IPS DF 6.9 (cell line): ENCODE measurements around the gene FKBP1C.
"Not testable (repeated sequence)": the region's sequence is repeated elsewhere in the genome, so short reads cannot be mapped to it uniquely, and the experiment has no call there.

Experiments used
- DNase-seq: peaks from one replicate; pipeline ENCODE4 v3.0.0-alpha.2; 2013; ENCODE audit warnings: low read depth, low spot score
- H3K27ac ChIP-seq: one replicate; pipeline ENCODE4 v1.5.1; 2013; ENCODE audit warnings: low read length, control low read depth
- H3K27me3 ChIP-seq: 2 replicates; pipeline ENCODE4 v1.6.1; 2013; ENCODE audit warnings: mild to moderate bottlenecking, low read length; ENCODE audit not compliant: control insufficient read depth, insufficient read depth
- H3K36me3 ChIP-seq: 2 replicates; pipeline ENCODE4 v1.6.1; 2013; ENCODE audit warnings: low read length; ENCODE audit not compliant: control insufficient read depth, insufficient read depth
- H3K4me1 ChIP-seq: 2 replicates; pipeline ENCODE4 v1.6.1; 2013; ENCODE audit warnings: low read length; ENCODE audit not compliant: control insufficient read depth, insufficient read depth
- H3K4me3 ChIP-seq: 2 replicates; pipeline ENCODE4 v1.5.1; 2013; ENCODE audit warnings: mild to moderate bottlenecking, low read length
- H3K9me3 ChIP-seq: 2 replicates; pipeline ENCODE4 v1.6.1; 2013; ENCODE audit warnings: low read length, inconsistent platforms; ENCODE audit not compliant: control insufficient read depth, insufficient read depth
- WGBS: extraction: QIAGEN DNeasy Blood & Tissue Kit; methylation state at CpG from one replicate; pipeline ENCODE4 v1.1.7; 2013; ENCODE audit warnings: mixed read lengths, missing lambda C conversion rate; ENCODE audit not compliant: insufficient read length, insufficient coverage; 5-methylcytosine and 5-hydroxymethylcytosine counted together

The FKBP1C gene

GRCh38 chr6:63224179-63224578 is 12.9 kb downstream of the FKBP1C start:
- no peaks in the 10 kb centered on the region for H3K36me3 ChIP-seq
- H3K4me3 ChIP-seq = no peak overlapping the region
- no CpG with 5 or more reads among the region's 2 CpGs for WGBS
- H3K9me3 ChIP-seq = no peaks in the 10 kb centered on the region
- no peak for DNase-seq
- H3K27me3 ChIP-seq = no peaks in the 10 kb centered on the region
- H3K4me1 ChIP-seq = no peaks in the 10 kb centered on the region
- H3K27ac ChIP-seq = no peak overlapping the region

- no CpG with 5 or more reads among the region's 4 CpGs for WGBS
These were observed 14.7 kb downstream of the FKBP1C start for GRCh38 chr6:63225987-63226386.

GRCh38 chr6:63227928-63228894 is 16.9 kb downstream of the FKBP1C start:
- not testable (repeated sequence) for DNase-seq, H3K27ac ChIP-seq, H3K4me1 ChIP-seq, H3K36me3 ChIP-seq, H3K27me3 ChIP-seq, H3K4me3 ChIP-seq, H3K9me3 ChIP-seq
- no CpG with 5 or more reads among the region's 32 CpGs for WGBS

More at GRCh38 chr6:63225987-63226386, 14.7 kb downstream of the FKBP1C start:
- not testable (repeated sequence) for H3K27ac ChIP-seq, H3K27me3 ChIP-seq, H3K4me1 ChIP-seq, H3K9me3 ChIP-seq, H3K36me3 ChIP-seq, DNase-seq, H3K4me3 ChIP-seq

- not testable (repeated sequence) for H3K27ac ChIP-seq, DNase-seq, H3K27me3 ChIP-seq, H3K36me3 ChIP-seq, H3K4me1 ChIP-seq, H3K9me3 ChIP-seq, H3K4me3 ChIP-seq
- WGBS = no CpG with 5 or more reads among the region's 13 CpGs
These were observed 18.8 kb downstream of the FKBP1C start for GRCh38 chr6:63230027-63230426.

- H3K36me3 ChIP-seq, H3K4me3 ChIP-seq, H3K27ac ChIP-seq, H3K9me3 ChIP-seq, DNase-seq, H3K27me3 ChIP-seq, H3K4me1 ChIP-seq: not testable (repeated sequence)
- WGBS = no CpG with 5 or more reads among the region's 12 CpGs
These were observed 19.2 kb downstream of the FKBP1C start for GRCh38 chr6:63230511-63230910.

GRCh38 chr6:63236398-63236817 is 25.1 kb downstream of the FKBP1C start:
- Histone ChIP-seq H3K4me1 (peaks cover 2% of the 10 kb centered on the region; the same call in 1 of the 2 replicates), H3K27me3 (peaks cover 3% of the 10 kb centered on the region; the same call in 1 of the 2 replicates), H3K4me3 (no peak overlapping the region), H3K27ac (no peak overlapping the region), H3K9me3 (no peaks in the 10 kb centered on the region), H3K36me3 (no peaks in the 10 kb centered on the region)
- peak; percentile 25 for DNase-seq
- no CpG with 5 or more reads among the region's 3 CpGs for WGBS

- no peak for DNase-seq
- no peak overlapping the region for H3K4me3 ChIP-seq
- H3K36me3 ChIP-seq = no peaks in the 10 kb centered on the region
- no peak overlapping the region for H3K27ac ChIP-seq
- H3K27me3 ChIP-seq = no peaks in the 10 kb centered on the region
- no peaks in the 10 kb centered on the region for H3K4me1 ChIP-seq
- no peaks in the 10 kb centered on the region for H3K9me3 ChIP-seq
- WGBS = no CpG with 5 or more reads among the region's 2 CpGs
These were observed 34.2 kb downstream of the FKBP1C start for GRCh38 chr6:63245420-63245819.

GRCh38 chr6:63245909-63246308 is 34.6 kb downstream of the FKBP1C start:
- Histone ChIP-seq H3K4me1 (no peaks in the 10 kb centered on the region), H3K27me3 (no peaks in the 10 kb centered on the region), H3K4me3 (no peak overlapping the region), H3K36me3 (no peaks in the 10 kb centered on the region), H3K9me3 (no peaks in the 10 kb centered on the region), H3K27ac (no peak overlapping the region)
- no peak for DNase-seq
- no CpG with 5 or more reads among the region's 1 CpG for WGBS

- no peaks in the 10 kb centered on the region for H3K36me3 ChIP-seq
These were observed 35.3 kb downstream of the FKBP1C start for GRCh38 chr6:63246581-63246980.

GRCh38 chr6:63249875-63250482 is 38.7 kb downstream of the FKBP1C start:
- Histone ChIP-seq H3K27me3 (no peaks in the 10 kb centered on the region), H3K4me1 (no peaks in the 10 kb centered on the region), H3K4me3 (no peak overlapping the region), H3K36me3 (no peaks in the 10 kb centered on the region), H3K27ac (no peak overlapping the region), H3K9me3 (no peaks in the 10 kb centered on the region)
- no CpG with 5 or more reads among the region's 3 CpGs for WGBS
- DNase-seq = no peak

More at GRCh38 chr6:63246581-63246980, 35.3 kb downstream of the FKBP1C start:
- H3K9me3 ChIP-seq = no peaks in the 10 kb centered on the region
- no peaks in the 10 kb centered on the region for H3K4me1 ChIP-seq
- DNase-seq = no peak
- no peak overlapping the region for H3K4me3 ChIP-seq
- no peaks in the 10 kb centered on the region for H3K27me3 ChIP-seq
- H3K27ac ChIP-seq = no peak overlapping the region
